Peyer's patch (tissue), 4 donors: ENCODE measurements around the gene RAB34.

ENCODE experiments used
- POLR2A ChIP-seq, 2 donors: fragments of 450-650 bp; IDR thresholded peaks; one replicate each; pipeline ENCODE4 v1.5.1; 2017; ENCODE audit warnings: antibody characterized with exemption in 2 of 2, mild to moderate bottlenecking in 2 of 2, moderate library complexity in 2 of 2
- TF ChIP-seq, protein P1 (sequence below), 6 experiments: fragments of 450-650 bp in 4 of 6; fragments of 200-600 bp in 2 of 6; sonication (generic) in 1 of 6; IDR thresholded peaks; one replicate each; pipeline ENCODE4 v1.5.1; 2017 to 2019; ENCODE audit warnings: antibody characterized with exemption in 6 of 6, mild to moderate bottlenecking in 3 of 6, moderate library complexity in 1 of 6

DNA sequence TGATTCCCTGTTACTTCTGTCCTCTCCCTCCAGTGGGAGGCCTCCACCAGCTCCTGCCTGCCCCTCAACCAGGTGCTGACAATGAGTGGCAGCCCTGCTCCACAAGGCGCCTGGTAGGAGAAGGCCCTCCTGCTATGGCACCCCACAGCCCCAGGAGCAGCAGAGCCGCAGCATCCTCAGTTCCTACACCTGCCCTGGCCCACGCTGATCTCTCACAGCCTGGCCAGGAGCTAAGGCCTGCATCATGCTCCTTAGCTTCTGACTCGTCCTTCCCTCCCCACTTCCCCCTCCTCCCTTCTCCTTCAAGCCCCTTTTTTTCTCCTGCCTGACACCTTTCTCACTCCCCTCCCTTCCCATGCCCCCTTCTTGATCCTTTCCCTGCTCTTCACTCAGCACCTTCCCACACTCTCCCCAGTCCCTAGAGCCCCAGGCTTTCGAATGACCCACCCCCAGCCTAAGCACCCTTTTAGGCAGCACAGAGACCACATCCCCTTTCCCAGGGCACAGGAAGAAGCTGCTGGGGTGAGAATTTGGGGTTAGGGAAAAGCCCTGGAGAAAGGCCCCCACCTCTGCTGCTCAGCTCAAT, 12.5 kb downstream of the RAB34 start:
- TF ChIP-seq, protein P1, sequence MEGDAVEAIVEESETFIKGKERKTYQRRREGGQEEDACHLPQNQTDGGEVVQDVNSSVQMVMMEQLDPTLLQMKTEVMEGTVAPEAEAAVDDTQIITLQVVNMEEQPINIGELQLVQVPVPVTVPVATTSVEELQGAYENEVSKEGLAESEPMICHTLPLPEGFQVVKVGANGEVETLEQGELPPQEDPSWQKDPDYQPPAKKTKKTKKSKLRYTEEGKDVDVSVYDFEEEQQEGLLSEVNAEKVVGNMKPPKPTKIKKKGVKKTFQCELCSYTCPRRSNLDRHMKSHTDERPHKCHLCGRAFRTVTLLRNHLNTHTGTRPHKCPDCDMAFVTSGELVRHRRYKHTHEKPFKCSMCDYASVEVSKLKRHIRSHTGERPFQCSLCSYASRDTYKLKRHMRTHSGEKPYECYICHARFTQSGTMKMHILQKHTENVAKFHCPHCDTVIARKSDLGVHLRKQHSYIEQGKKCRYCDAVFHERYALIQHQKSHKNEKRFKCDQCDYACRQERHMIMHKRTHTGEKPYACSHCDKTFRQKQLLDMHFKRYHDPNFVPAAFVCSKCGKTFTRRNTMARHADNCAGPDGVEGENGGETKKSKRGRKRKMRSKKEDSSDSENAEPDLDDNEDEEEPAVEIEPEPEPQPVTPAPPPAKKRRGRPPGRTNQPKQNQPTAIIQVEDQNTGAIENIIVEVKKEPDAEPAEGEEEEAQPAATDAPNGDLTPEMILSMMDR (IDR thresholded peaks at IDR 0.05), result no peak
- TF ChIP-seq POLR2A (IDR thresholded peaks at IDR 0.05), result no peak
